HG03196 (cell line): Measurements from ENCODE around the gene SEMA3B.
A peak's percentile ranks its signal among the peaks of the same experiment; 100 is the strongest.
"Not testable (repeated sequence)": the region's sequence is repeated elsewhere in the genome, so short reads cannot be mapped to it uniquely, and the experiment has no call there.

Experiments
- ATAC-seq: cut with Tn5 transposase; IDR thresholded peaks from one replicate; pipeline ENCODE4 v1.9.1; 2021; ENCODE audit not compliant: unreplicated experiment

SEMA3B gene

GRCh38 chr3:50312041-50312440 is 43.1 kb downstream of the SEMA3B start:
- not testable (repeated sequence) for ATAC-seq

- ATAC-seq = no peak
These were observed 45.4 kb downstream of the SEMA3B start for GRCh38 chr3:50314342-50314741.

DNA sequence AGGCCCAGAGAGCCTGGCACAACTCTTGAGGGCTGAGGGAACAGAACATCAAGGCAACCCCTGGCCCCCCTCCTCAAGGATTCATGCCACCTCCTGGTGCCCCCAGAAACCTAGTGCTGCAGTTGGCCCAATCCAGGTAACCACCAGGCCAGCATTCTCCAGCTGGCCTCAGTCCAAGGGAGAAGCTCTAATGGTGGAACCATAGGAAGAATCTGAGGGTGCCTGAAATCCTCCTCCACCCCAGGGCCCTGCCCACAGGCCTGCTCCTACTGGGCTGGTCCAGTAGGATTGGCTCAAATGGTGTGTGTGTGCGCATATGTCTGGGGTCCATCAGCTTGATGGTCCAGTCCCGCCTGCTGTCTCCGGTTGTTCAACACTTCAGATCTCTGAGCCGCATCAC is 45.9 kb downstream of the SEMA3B start:
- no peak for ATAC-seq

- no peak for ATAC-seq
These were observed 47.8 kb downstream of the SEMA3B start for GRCh38 chr3:50316657-50317242.

- no peak for ATAC-seq
These were observed 48.4 kb downstream of the SEMA3B start for GRCh38 chr3:50317300-50317699.

- ATAC-seq = no peak
These were observed 49.2 kb downstream of the SEMA3B start for GRCh38 chr3:50318163-50318562.

DNA sequence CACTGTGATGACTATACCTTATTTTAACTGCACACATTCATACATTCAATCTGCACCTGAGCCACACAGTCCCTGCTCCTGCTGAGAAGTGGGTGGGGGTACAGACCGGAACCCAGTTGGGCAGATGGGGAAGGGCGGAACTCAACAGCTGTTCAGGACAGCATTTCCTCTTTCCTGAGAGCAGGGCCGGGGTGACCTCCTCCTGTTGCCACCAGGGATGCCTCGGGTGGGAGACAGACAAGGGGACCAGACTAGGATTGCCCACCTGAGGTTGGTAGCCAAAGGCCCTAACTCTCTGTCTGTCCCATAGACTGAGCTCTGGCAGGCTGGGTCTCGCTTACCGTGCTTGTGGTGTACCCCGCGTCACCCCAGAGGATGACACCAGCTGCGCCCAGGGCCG is 49.7 kb downstream of the SEMA3B start:
- no peak for ATAC-seq

- no peak for ATAC-seq
These were observed 50.4 kb downstream of the SEMA3B start for GRCh38 chr3:50319181-50319893.

DNA sequence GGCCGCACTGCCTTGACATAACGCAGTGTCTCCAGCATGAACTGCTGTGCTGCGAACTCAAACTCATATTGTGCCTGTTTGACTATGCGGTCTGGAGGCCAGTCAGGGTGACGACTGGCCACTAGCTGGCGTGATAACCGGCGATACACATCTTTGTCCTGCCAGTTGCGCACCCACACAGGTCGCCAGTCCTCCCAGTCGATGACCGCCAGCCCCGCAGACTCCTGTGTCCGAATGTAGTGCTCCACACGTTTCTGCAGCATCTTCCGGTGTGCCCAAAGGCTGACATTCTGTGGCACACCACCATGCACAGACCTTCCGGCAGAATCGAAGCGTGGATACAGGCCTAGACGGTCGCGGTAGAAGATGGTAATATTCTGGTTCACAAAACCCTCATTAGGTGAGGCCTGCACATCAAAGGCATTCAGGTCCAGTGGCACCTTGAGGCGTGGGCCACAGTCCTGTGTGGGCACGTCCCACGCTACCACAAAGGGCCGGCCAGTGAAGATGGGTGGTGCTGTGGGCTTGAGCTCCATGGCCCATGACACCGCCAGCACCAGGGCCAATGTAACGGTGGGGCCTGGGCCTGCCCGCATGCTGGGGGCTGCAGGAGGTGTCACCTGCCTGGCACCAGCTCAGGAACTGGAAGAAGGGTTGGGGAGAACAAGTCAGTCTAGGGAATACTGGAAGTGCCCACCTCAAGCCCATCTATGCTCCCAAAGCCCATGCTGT is 51.1 kb downstream of the SEMA3B start:
- no peak for ATAC-seq

DNA sequence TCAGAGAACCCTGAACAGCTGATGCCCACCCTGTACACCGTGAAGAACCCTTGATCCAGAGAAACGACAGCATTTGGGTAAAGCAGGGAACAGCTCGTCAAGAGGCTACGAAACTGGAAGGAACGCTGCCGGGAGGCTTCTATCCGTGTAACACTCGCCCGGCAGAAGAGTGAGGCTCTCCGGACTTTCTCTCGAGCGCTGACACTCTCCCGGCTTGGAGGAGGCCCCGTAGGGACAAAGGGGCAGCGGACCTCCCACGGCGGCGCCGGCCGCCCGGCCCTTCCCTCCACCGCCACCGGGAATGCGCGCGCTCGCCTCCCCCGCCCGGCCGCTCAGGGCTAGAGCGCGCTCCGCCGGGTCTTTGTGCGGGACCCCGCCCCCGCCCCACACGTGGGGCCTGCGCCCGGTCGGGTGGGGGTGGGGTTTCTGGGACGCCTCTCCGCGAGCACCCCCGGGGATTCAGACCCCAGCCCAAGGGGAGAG is 51.9 kb downstream of the SEMA3B start:
- peak; percentile 40 for ATAC-seq

DNA sequence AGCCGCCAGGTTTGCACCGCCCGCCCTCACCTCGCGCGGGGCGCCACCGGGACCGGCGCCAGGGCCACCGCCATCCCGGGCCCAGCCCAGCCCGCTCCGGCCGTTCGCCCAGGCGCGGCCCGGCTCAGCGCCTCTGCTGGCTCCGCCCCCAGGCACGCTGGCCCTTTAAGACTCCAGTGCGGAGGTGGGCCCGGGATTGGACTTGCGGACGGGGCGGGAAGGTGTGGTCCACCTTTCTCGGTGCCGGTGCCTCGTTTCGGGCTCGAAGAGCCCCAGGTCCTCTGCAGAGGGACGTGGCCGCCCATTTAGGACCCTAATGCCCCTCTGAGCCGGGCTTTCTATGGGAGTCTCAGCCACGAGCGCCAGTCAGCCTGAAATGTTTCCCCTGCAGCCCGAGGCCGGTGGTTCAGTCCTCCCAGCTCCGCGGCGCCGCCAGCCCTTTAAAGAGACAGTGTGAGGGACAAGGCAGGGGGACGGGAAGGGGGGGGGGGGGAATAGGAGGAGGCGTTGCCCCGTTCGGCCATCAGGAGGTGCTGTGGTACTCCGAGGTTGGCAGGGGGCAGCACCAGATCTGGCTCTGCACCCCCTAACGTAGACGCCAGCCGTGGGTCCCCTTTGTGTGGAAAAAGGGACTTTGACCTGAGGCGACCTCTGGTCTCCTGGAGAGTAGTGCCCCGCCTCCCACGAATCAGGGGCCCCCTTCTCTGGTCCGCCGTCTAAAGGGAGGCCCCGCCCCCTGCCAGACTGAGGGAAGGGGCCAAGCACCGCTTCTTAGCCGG is 52.6 kb downstream of the SEMA3B start:
- peak; percentile 72 for ATAC-seq

GRCh38 chr3:50322115-50322385 is 53.1 kb downstream of the SEMA3B start:
- ATAC-seq = no peak

DNA sequence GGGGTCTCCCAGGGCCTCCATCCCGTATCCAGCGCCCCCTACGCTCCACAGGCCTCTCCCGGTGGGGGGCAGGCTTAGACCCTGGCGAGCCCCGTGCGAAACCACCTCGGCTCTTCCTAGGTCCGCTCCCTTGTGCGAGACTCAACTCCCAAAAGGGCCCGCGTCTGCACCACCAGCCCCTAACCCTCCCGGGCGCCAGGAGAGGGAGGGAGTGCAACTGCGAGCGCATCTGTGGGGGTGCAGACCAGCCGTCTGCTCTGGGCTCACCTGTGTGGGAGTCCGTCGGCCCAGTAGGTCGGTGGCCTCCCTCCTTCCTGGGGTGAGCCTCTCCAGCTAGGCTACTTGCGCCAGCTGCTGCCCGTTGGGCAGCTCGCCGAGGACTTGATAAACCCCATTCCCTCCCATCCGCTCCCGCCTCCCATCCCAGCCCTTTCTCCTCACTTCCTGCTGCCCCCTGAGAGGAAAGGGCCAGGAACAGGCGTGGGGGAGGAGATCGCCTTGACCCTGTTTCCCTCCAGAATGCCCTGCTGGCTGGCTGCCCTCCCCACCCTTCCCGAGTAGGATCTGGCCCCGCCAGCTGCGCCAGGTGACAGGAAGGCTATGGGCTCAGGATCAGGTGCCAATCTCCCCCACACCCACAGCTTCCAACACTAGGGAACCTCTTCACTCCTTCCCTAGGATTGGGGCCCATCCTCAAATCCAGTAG is 53.6 kb downstream of the SEMA3B start, which contains the start of gene HYAL2:
Gene HYAL2, minus strand, starts transcription at position 360 of the 706 bp plus-strand sequence. CDS start 2,256 bp downstream, outside the sequence.
- no peak for ATAC-seq

- no peak for ATAC-seq
These were observed 54.2 kb downstream of the SEMA3B start for GRCh38 chr3:50323092-50323600.

GRCh38 chr3:50323614-50324199 is 54.8 kb downstream of the SEMA3B start:
- no peak for ATAC-seq

- ATAC-seq = no peak
These were observed 55.6 kb downstream of the SEMA3B start for GRCh38 chr3:50324351-50325112.

- ATAC-seq = no peak
These were observed 56.1 kb downstream of the SEMA3B start for GRCh38 chr3:50325113-50325480.

DNA sequence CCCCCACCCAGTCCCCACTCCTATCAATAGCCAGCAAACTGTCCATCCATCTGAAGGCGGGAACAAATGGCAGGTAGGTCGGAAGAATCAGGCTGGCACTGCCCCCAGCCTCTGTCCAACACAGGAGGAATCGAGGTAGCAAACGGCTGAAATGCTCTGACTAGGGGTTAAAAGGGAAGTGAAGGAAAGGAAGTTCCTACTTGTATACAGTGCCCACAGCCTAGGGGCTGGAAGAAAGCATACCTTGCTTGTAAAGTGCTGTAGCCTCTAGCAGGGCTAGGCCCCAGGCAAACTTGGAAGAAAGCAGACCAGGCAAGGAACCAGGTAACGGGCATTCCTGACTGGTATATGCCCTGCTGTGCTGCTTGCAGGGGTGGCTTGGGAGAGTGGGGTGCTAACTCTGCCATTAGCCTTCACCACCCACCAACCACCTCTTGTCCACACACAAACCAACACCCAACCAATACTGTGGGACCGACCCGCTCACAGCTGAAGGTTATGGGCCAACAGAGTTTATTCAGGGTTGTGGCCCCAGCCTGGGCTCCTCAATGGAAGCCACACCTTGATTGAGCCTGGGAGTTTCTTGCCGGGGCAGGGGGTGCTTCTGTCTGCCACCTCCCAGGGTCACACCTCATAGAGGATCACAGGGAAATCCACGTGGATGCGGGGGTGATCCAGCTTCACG is 56.7 kb downstream of the SEMA3B start:
- ATAC-seq = no peak

DNA sequence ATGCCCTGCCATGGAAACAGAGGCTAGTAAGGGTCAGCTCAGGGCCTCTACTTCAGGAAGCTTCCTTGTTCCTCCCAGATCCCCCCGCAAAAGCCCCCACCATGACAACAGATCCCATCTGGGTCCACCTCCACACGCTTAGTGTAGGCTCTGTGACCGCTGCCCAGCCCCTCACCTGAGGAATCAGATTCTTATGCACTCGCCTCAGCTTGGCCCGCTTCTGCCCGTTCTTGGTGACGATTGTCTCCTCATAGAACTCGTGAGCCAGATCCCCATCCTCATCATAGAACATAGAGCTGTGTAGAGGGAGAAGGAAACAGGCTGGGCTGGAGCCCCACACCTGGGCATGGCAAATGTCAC is 57.2 kb downstream of the SEMA3B start:
- ATAC-seq = no peak
